NCI-H446 (cell line): Measurements from ENCODE around the gene TEX22.

Source experiments
- DNase-seq, 2 experiments: peaks; one replicate each; lab custom pipeline; 2025; lab: John Stamatoyannopoulos, UW

The TEX22 gene

GRCh38 chr14:105420974-105421674 lies 22.8 kb downstream of the TEX22 start:
- DNase-seq = no peak

GRCh38 chr14:105421723-105422615 lies 23.6 kb downstream of the TEX22 start:
- DNase-seq = no peak

GRCh38 chr14:105422695-105423487 lies 24.6 kb downstream of the TEX22 start:
- DNase-seq = no peak

DNA sequence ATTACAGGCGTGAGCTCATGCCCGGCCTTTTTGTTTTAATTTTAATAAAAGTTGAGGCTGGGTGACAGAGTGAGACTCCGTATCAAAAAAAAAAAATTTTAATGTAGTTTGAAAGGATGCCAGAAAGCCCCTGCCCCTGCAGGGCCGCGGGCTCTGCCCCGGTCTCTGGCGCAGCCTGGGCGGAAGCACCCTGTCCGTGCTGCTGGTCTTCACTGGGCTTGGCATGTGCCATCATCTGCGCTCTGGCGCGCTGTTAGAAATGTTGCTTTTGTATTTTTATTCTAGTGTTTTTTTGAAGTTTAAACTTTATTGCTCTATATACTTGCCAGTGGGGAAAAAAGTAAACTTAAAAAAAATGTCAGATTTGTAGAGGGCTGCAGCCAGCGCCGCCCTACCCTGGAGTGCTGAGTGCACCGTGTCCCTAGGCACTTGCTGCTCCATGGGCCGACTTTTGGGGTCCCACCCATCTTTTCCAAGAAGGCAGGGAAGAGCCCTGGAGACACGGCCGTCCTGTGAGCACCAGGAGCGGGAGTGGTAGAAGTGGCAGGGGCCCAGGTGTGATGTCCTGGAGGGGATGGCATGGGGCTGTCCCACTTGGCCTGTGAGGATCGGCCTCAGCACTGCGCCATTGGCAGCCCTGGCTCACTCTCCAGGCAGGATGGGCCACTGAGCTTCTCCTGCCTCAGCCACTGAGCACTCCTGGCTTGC lies 25.3 kb downstream of the TEX22 start:
- no peak for DNase-seq

DNA sequence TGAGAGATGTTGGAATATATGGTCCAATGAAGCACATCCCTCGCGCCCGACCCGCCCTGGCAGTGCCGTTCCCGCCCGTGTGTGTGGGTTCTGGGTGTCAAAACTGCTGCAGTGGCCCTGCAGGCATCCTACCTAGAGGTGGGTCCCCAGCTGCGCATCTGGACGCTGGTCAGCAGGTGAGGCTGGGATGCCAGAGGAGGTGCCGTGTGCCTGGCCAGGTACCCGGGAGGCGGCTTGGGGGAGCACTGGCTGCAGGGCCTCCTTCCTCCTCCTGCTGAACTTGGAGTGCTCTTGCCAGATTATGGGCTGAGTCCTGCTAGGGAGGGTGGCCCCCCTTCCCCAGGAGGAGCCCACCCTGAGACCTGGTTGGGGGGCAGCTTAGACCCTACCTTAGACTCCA lies 26.5 kb downstream of the TEX22 start:
- no peak for DNase-seq

- no peak for DNase-seq
Observed at GRCh38 chr14:105425823-105426247, 27.5 kb downstream of the TEX22 start.

GRCh38 chr14:105426416-105427130 lies 28.2 kb downstream of the TEX22 start:
- DNase-seq = no peak

GRCh38 chr14:105427412-105427811 lies 29.1 kb downstream of the TEX22 start:
- no peak for DNase-seq

GRCh38 chr14:105427936-105428485 lies 29.7 kb downstream of the TEX22 start:
- no peak for DNase-seq

- DNase-seq = no peak
Observed at GRCh38 chr14:105430042-105430441, 31.7 kb downstream of the TEX22 start.

DNA sequence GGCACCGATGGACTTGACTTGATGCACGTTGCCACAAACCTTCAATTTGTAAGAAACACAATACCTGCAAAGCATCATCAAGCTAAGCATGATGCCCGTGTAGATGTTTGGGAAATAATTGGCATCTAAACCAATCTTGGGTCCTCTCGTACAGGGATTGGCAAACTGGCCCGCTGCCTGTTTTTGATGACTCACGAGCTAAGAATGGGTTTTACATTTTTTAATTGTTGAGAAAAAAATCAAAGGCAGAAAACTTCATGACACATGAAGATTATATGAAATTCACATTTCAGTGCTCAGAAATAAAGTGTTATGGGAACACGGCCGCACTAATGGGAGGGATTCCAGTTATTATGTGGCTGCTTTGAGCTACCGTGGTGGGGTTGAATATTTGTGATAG lies 32.2 kb downstream of the TEX22 start:
- peak; percentile 26 to 53 for DNase-seq

GRCh38 chr14:105431256-105431655 lies 32.9 kb downstream of the TEX22 start:
- DNase-seq = no peak

DNA sequence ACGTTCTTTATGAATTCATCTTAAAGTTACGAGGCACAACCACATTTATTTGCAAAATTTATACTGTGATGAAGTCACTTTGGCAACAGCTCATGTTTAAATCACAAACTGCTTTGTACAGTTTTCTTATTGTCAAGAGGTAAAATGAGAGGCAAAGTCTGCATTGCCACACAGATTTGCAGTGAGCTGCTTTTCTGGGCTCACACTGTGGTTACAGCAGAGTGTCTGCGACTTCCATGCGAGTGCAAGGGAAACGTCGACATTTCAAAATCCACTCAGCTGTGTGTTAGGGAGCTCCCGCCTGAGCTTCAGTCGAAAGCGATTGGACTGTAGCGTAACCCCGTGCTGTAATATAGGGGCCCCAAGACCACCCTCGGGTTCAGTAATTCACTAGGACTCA lies 34.3 kb downstream of the TEX22 start:
- DNase-seq = no peak

DNA sequence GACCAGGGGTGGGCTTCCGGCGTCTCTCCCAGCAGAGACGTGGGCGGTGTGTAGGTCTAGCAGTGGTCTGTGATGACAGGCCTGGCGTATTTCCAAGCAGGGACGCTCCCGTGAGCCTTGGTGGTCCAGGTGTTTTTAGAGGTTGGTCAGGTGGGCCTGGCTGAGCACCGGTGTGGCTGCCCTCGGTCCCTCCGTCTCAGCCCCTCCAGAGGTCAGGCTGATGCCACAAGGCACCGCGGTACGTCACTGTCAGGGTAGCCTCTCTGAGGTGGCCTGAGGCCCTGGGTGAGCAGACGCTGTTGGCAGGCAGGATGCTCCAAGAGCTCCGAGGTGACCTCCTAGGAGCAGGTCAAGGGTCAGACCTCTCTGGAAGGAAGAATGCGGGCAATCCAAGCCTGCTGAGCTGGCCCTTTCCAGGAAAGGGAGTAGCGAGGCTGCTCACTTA lies 34.8 kb downstream of the TEX22 start:
- no peak for DNase-seq

GRCh38 chr14:105436402-105436801 lies 38.1 kb downstream of the TEX22 start:
- DNase-seq = no peak

DNA sequence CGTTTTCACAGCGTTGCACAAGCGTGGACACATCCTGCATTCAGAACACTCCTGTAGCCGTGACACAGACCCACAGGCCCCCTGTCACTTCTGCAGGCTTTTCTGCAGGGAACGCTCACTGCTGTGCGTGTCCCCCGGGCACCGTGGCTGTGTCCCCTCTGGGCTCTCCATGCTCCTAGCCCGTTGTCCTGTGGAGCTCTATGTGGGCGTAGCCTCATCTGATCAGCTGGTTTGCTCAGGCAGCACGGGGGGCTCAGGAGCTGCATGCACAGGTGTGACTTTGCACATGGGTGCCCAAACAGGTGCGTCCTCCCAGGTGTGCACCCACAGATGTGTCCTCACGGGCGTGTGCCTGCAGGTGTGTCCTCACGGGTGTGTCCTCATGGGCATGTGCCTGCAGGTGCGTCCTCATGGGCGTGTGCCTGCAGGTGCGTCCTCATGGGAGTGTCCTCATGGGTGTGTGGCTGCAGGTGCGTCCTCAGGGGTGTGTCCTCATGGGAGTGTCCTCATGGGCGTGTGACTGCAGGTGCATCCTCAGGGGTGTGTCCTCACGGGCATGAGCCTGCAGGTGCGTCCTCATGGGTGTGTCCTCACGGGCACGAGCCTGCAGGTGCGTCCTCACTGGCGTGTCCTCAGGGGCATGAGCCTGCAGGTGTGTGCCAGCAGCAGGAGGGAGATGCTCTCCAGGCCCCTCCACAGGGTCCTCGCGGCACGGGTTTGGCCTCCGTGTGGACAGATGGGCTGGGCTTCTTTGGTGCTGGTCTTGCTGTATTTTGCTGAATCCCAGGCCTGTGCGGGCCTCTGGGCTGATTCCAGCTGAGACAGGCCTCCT lies 38.8 kb downstream of the TEX22 start:
- no peak for DNase-seq

- DNase-seq = no peak
Observed at GRCh38 chr14:105437723-105438500, 39.6 kb downstream of the TEX22 start.

- DNase-seq = no peak
Observed at GRCh38 chr14:105439179-105439578, 40.8 kb downstream of the TEX22 start.
